CD4-positive, alpha-beta T cell treated with Interleukin-6 at 100 ng/mL for 8 hours (primary cell): ENCODE measurements around the gene MACROD2.
"Not testable (repeated sequence)": the region's sequence is repeated elsewhere in the genome, so short reads cannot be mapped to it uniquely, and the experiment has no call there.

Experiments
- DNase-seq: peaks from one replicate; pipeline ENCODE4 v3.0.0-alpha.2; 2020; ENCODE audit warnings: mixed read lengths, low spot score

The MACROD2 gene

DNA sequence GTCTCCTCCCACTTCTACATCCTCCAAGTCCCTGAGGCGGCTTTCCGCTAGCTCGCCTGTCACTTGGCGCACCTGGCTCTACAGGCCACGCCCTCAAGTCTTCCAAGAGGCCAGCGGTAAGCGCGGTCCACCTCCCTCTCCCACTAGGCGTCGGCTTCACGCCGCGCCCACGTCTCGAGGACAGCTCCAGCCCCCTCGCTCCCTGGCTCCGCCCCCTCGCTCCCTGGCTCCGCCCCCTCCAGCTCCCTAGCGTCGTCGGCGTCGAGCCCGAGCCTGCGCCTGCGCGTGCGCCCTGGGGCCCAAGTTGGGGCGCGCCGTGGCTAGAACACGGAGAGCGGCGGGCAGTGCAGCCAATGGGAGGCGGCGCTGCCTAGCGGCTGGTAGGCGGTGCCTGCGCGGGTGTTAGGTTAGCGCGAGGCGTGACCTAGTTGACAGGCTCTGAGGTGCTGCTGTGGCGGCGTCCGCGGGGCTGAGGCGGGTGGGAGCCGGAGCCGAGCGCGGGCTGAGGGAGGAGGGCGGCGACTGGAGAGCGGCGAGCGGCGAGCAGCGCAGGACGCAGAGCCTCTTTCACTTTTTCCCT, at the start of gene MACROD2:
Gene MACROD2 (plus strand): TSS at position 431 of the 580 bp plus-strand sequence.
- peak; percentile 1 for DNase-seq

DNA sequence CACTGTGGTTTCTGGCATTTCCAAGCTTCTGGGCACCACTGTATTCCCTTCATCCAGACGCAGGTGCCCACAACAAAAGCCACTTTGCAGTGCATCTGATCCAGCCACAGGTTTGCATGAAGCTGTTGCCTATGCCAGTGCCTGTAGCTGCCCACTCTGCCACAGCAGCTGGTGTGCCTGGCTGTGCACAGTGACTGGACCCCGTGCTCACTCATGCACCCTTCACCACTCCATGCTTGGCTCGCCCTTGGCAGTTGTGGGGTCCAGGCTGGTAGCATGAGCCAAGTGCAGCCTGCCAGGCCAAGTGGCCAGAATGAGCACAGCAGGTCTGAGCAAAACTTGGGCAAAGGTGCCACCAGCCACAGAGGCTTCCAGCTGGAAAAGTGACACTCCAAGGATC, 47.6 kb upstream of the MACROD2 start:
- no peak for DNase-seq

DNA sequence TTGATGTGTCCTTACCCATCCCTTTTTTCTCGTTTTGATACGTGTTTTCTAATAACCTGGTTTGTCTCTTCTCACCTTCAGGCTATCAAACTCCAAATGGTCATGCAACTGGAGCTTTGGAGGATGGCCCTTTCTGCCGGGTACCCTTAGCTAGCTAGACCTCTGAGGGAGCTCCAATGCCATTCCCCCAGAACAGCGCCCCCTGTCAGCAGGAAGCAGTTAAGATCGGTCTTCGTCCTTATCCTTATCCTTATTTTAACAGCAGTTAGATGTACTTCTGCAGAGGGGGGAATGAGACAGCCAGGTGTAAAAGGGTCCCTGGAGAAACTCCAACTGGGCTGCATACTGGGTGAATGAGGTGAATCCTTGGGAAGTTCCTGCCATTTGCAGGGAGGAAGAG, 42.1 kb upstream of the MACROD2 start:
- no peak for DNase-seq

GRCh38 chr20:13960119-13960518, 35.2 kb upstream of the MACROD2 start:
- DNase-seq: no peak

- DNase-seq: no peak
Measured at GRCh38 chr20:13960525-13960924, 34.8 kb upstream of the MACROD2 start.

DNA sequence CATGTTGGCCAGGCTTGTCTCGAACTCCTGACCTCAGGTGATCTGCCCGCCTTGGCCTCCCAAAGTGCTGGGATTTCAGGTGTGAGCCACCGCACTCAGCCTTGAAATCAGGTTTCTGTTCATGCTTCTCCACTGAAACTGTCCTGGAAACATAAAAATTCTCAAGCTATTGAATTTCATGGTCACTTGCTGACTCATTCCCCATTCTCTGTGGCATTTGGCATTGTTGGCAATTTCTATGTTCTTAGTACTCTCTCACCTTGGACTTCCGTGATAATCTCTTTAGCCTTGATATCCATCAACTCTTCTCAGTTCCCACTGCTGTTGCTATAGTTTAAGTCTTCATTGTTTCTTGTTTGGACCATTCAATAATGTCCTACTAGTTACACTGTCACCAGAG, 11.1 kb upstream of the MACROD2 start:
- no peak for DNase-seq

DNA sequence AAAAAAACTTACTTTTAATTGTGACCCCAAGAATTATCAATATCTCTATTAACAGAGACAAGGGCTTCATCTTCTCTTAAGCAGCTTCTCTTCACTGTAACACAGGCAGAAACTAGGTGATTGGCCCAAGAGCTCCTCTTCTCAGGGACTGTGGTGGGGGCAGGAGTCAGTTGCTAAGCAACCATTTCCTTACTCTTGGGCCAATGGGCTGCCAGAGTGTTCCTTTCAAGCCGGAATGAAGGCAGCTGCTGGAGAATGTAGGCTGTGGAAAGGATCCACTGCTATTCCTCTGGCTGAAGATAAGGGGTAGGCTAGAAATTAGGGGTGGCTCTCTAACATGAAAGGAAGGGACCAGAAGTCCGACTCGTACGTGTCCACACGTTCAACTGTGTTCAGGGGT, 4.9 kb upstream of the MACROD2 start, which contains the start of gene SEL1L2:
Gene SEL1L2 (minus strand): TSS at position 150 of the 400 bp plus-strand sequence. CDS start 80 bp downstream, at position 70.
- DNase-seq: no peak

GRCh38 chr20:13991311-13991710, 4.0 kb upstream of the MACROD2 start:
- no peak for DNase-seq

DNA sequence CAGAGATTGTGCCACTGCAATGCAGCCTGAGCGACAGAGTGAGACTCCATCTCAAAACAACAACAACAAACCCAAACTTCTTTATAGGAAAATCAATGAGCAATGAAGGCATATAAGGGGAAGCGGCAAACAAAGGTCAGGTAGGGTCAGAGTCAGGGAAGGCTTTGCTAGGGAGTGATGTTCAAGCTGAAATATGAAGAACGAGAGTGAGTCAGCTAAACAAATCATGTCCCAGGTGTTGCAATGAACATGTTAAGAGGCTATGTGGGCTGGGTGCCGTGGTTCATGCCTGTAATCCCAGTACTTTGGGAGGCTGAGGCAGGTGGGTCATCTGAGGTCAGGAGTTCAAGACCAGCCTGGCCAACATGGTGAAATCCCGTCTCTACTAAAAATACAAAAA, 3.4 kb upstream of the MACROD2 start:
- not testable (repeated sequence) for DNase-seq

GRCh38 chr20:13995841-13996240, 525 bp downstream of the MACROD2 start:
- no peak for DNase-seq

DNA sequence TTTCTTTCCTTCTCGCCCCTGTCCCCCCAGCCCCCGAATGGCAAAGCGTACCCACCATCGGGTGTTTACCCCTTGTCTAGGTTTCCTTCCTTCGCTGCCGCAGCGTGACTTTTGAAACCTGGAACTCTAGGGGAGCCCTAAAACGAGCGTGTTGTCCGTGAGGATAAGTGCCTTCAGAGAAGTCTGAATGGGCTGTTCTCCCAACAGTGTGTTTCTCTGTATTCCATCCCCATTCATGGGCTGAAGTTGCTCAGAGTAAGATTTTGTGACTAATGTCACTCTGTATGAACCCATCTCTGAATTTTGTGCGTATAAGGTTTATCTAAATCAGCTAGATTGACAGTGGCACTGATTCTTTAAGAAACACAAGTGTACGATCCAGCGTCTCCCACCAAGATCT, 949 bp downstream of the MACROD2 start:
- DNase-seq: no peak

DNA sequence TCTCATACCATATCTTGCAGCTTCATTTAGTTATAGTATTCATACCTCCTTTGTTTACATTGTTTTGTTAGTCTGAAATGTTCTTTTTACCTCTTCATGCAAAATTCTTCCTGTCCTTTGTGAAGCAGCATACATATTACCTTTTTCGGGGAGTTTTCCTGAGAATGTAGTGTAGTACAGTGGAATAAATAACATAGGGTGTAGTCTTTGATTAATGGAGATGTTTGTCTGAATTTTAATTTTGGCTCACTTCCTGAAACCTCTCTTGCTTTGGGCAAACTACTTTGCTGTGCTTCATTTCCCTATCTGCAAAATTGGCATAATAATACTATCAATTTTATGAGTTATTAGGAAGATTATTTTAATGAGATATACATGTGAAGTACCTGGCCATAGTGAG, 5.6 kb downstream of the MACROD2 start:
- DNase-seq: no peak

DNA sequence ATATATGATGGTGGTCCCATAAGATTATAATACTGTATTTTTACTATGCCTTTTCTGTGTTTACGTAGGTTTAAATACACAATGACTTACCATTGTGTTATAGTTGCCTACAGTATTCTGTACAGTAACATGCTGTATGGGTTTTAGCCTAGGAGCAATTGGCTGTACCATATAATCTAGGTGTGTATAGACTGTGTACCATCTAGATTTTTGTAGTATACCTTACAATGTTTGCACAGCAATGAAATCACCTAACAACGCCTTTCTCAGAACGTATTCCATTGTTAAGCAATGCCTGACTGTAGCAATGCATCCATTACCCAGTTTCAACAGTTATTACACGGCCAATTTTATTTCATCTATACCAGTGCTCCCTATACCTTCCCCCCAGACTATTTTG, 10.7 kb downstream of the MACROD2 start:
- no peak for DNase-seq

DNA sequence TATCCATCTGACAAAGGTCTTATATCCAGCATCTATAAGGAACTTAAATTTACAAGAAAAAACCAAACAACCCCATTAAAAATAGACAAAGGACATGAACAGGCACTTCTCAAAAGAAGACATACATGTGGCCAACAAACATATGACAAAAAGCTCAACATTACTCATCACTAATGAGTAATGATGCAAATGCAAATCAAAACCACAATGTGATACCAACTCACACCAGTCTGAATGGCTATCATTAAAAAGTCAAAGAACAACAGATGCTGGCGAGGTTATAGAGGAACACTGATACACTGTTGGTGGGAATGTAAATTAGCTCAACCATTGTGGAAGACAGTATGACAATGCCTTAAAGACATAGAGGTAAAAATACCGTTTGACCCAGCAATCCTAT, 13.9 kb downstream of the MACROD2 start:
- DNase-seq: no peak

DNA sequence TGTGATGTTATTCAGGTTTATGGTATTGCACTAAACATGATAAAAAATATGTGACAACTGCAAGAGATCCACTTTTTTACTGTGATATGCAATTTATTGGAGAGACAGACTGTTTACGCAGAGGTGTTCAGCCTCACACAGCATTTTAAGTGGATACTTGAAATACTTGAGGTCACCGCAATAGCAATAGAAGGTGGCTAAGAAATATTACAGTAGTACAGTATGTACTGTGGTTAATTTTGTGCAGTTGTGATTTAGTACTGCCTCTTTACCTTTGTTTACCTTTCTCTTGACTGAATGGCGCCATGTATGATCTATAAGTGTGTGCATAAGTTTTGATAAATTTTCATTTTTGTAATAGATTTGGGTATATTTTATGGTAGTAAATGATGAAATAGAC, 17.4 kb downstream of the MACROD2 start:
- DNase-seq: no peak

DNA sequence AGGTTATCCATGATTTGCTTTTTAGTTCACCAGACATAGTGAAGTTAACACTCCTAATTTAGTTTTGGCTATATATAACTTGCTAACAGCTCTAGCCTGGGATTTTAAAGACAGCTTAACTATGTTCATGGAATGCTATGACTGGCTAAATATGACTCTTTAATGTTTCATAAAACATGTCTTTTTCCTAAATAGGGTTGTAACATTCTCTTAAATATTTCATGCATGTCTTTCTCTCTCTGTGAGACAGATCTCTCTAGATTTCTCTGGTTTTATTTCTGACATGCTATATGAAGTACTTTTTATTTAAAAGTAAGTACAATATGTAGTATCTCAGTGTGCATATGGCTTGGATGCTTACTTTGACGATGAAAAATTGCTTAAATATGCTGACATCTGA, 35.7 kb downstream of the MACROD2 start:
- no peak for DNase-seq

DNA sequence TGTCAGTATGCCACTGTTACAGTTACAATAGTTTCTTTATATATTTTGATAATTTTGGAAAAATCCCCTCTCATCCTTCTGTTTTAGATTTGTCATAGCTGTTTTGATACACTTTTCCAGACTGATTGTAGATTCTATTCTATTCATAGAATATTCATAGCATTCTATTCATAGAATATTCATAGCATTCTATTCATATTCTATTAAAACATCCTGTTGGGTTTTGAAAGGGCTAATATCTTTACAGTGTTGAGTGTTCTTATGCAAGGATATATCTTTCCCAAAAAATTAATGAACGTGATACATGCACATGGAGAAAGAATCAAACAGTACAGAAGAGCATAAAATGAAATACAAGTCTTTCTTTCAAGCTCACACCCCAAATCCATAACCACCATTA, 38.0 kb downstream of the MACROD2 start:
- no peak for DNase-seq

DNA sequence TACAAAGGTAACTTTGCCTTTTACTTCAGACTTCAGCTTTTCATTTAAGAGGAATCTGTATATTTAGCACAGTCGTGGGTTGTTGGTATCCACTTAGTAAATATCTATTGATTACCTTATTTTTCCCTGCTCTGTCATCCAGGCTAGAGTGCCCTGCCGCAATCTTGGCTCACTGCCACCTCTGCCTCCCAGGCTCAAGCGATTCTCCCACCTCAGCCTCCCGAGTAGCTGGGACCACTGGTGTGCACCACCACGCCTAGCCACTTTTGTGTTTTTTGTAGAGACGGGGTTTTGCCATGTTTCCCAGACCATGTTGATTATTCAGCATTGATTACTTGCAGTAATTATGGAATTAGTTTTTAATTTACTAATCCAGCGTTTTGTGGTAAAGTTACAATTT, 41.3 kb downstream of the MACROD2 start:
- DNase-seq: no peak

DNA sequence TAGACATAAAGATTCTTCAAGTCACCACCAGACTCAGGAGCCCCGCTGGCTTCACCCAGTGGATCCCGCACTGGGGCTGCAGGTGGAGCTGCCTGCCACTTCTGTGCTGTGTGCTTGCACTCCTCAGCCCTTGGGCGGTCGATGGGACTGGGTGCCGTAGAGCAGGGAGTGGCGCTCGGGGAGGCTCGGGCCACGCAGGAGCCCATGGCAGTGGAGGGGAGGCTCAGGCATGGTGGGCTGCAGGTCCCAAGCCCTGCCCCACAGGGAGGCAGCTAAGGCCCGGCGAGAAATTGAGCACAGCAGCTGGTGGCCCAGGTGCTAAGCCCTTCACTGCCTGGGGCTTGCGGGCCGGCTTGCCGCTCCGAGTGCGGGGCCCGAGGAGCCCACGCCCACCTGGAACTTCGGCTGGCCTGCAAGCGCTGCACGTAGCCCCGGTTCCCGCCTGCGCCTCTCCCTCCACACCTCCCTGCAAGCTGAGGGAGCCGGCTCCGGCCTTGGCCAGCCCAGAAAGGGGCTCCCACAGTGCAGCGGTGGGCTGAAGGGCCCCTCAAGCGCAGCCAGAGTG, 49.5 kb downstream of the MACROD2 start:
- not testable (repeated sequence) for DNase-seq

DNA sequence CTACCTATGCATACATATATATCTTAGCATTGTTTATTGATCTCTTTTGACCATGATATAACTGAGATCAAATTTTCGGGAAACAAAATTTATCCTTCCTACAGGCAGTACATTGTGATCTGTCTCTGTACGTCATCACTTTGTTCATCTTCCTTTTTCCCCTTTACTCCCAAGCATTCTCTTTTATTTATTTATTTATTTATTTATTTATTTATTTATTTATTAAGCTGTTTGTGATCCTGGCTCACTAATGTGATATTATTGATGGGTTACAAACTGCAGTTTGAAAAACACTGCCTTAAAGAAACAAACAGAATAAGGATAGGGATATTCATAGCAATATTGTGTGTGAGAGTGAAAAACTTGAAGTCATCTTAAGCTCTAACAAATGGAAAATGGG, 51.2 kb downstream of the MACROD2 start:
- no peak for DNase-seq

- no peak for DNase-seq
Measured at GRCh38 chr20:14049111-14049510, 53.8 kb downstream of the MACROD2 start.

GRCh38 chr20:14051454-14051853, 56.1 kb downstream of the MACROD2 start:
- DNase-seq: no peak

DNA sequence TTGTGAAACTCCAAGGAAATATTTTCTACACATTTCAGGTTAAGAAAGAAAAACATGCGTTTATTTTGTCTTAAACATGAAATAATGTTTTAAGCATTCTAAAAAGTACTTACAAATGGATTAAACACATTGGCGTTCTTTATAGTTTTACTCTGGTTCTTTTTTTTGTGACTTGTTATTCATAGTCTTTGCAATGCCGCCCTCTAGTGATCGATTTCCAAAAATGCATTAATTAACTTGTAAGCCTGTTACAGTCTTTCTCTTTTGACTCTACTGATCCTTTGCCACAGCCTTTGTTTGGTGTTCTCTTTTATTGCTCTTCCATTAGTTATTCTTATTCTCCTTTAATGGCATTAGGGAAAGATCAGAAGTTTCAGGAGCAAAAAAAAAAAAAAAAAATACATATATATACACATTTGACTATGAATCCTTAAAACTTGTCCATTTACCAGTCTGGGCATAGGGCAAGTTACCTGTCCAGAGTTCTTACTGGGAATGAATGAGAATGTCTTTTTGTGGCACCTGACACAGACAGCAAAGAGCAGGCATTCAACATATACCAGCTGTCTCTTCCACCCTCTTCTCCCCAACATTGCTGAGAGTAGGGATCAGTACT, 59.9 kb downstream of the MACROD2 start:
- DNase-seq: peak; percentile 1

DNA sequence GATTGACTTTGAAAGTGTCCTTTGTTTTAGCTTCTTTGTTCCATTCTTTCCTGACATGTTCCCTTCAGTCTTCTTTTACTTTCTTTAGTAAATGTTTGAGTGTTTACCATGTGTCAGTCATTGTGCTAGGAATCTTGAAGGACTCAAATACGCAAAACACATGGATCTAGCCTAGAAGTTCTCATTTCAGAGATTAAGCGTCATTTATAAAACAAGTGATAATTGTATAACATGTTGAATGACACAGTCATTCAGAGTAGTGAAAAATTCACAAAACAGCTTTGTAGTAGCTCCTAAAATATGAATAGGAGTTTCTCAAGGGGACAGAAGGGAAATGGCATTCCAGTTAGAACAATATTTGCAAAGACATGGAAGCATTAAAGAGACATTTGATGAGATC, 66.9 kb downstream of the MACROD2 start:
- no peak for DNase-seq
